ENCODE data around the gene IFT43.

IFT43 gene

DNA sequence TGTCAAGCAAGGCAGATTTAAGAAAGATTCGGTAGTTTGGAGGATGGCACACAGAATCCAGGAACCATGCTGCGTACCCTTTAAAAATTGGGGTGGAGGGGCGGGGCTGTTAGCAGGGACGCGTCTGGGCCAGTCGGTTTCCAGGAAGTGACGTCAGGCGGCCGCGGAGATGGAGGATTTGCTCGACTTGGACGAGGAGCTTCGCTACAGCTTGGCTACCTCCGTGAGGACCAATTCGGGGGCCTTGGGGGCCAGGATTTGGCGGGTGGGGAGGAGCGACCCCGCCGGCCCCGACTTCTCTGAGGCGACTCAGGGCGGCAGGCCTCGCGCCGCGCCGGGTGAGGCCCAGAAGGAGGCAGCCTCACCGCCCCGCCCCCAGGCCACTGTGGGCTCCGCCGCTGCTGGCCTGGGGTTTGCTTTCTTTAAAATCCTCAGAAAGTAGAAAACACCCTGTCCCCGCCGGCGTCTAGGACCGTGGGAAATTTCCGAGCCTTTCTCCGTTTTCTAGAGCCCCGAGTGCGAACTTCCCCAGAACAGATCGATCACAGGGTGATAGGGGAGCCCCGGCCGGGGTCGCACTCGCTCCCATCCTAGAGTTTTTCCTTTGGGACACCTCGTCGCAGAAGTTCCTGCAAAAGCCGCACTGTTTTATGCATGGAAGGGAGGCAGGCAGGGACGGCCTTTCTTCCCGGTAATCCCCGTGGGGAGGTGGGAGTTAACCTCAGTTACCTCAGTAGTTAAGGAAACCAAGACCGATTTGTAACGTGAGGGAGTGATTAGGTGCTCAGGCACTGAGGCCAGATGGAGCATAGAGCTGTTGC is at the start of gene IFT43:
IFT43 (plus strand) TSS at position 146 of the 821 bp plus-strand sequence; CDS start at position 170, 24 bp downstream.
- Histone ChIP-seq H3K27me3 (ENCODE audit: low read depth, low read length) (no peaks in the 10 kb centered on the region), H3K27ac (ENCODE audit: low read length) (peak within 1 kb of the TSS; percentile 85)

DNA sequence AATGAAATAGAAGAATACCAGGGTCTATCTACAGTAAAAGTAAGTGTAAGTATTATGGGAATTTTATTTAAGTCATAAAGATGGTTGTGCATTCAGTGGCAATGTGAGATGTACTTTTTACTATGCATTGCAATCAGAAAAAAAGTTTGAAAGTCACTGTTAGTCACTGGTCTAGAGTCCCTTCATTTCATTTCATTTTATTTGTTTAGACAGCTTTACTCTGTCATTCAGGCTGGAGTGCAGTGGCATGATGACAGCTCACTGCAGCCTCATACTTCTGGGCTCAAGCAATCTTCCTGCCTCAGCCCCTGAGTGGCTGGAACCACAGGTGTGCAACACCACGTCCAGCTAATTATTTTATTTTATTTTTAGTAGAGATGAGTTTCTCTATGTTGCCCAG is 46.4 kb upstream of the IFT43 start:
- Histone ChIP-seq H3K36me3 (ENCODE audit: control insufficient read depth in 1 of 2, insufficient read depth in 2 of 2, low read length in 2 of 2) (no peaks in the 10 kb centered on the region), H3K27me3 (ENCODE audit: low read depth, low read length) (no peaks in the 10 kb centered on the region), H3K27ac (ENCODE audit: low read length) (no peak overlapping the region), H3K9me3 (ENCODE audit: control insufficient read depth in 1 of 2, low read length in 2 of 2) (no peaks in the 10 kb centered on the region), H3K4me1 (ENCODE audit: control insufficient read depth in 1 of 2, insufficient read depth in 2 of 2, low read length in 2 of 2) (no peaks in the 10 kb centered on the region), H3K4me3 (ENCODE audit: low read depth in 1 of 2, low read length in 2 of 2) (no peak overlapping the region)

More for the DNA sequence above, at the start of gene IFT43:
- Histone ChIP-seq H3K4me3 (ENCODE audit: low read depth in 1 of 2, low read length in 2 of 2) (peak within 1 kb of the TSS; percentile 90), H3K9me3 (ENCODE audit: control insufficient read depth in 1 of 2, low read length in 2 of 2) (no peaks in the 10 kb centered on the region), H3K4me1 (ENCODE audit: control insufficient read depth in 1 of 2, insufficient read depth in 2 of 2, low read length in 2 of 2) (peaks cover 6 to 21% of the 10 kb centered on the region in 2 donors), H3K36me3 (ENCODE audit: control insufficient read depth in 1 of 2, insufficient read depth in 2 of 2, low read length in 2 of 2) (peaks cover 0 to 15% of the 10 kb centered on the region in 2 donors)

DNA sequence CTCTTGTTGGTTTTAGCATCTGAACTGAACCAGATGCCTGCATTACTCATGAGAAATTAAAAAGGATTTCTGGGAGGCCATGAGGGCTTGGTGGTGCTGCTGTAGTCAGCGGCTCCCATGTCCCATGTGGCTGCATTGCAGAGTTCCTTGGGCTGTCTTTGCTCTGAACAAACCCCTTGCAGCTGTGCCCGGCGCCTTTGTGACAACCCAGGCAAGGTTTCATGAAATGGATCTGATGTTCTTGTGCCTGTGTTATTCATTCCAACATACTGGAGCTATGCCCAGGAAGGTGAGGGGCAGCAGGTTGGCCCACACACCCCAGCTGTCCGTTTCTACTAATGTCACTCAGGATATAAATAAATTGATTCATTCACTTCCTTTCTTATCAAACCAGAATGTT is 44.5 kb upstream of the IFT43 start:
- H3K27ac ChIP-seq (ENCODE audit: low read length) = no peak overlapping the region

DNA sequence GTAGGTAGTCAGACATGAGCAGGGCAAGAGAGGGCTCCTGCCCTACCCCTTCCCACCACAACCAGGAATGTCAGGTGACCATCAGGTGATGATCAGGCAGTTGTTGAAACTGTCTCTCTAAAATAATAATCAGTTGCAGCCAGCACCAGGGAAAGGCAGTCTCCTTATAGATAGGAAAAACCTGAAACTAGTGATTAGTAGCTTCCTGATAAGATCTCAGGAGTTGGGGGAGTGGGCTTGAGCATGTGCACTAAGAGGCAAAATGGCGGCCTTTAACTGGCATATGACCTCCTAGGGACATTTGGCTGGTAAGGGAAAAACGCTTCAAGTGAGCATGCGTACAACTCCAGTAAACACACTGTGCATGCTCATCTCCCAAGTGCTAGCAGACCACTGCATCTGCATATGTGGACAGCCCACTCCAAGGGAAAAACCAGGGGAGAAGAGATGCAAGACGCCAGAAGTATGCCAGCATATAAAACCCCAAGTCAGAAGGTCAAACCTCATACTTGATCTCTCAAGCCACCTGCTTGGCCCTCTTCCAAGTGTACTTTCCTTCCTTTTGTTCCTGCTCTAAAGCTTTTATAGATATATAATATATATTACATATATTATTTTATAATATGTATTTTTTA is 40.8 kb upstream of the IFT43 start:
- Histone ChIP-seq H3K36me3 (ENCODE audit: control insufficient read depth in 1 of 2, insufficient read depth in 2 of 2, low read length in 2 of 2) (no peaks in the 10 kb centered on the region), H3K4me3 (ENCODE audit: low read depth in 1 of 2, low read length in 2 of 2) (no peak overlapping the region), H3K27me3 (ENCODE audit: low read depth, low read length) (no peaks in the 10 kb centered on the region), H3K4me1 (ENCODE audit: control insufficient read depth in 1 of 2, insufficient read depth in 2 of 2, low read length in 2 of 2) (no peaks in the 10 kb centered on the region), H3K27ac (ENCODE audit: low read length) (no peak overlapping the region), H3K9me3 (ENCODE audit: control insufficient read depth in 1 of 2, low read length in 2 of 2) (no peaks in the 10 kb centered on the region)

More for the DNA sequence above, 44.5 kb upstream of the IFT43 start:
- Histone ChIP-seq H3K36me3 (ENCODE audit: control insufficient read depth in 1 of 2, insufficient read depth in 2 of 2, low read length in 2 of 2) (no peaks in the 10 kb centered on the region), H3K9me3 (ENCODE audit: control insufficient read depth in 1 of 2, low read length in 2 of 2) (no peaks in the 10 kb centered on the region), H3K27me3 (ENCODE audit: low read depth, low read length) (no peaks in the 10 kb centered on the region), H3K4me3 (ENCODE audit: low read depth in 1 of 2, low read length in 2 of 2) (no peak overlapping the region), H3K4me1 (ENCODE audit: control insufficient read depth in 1 of 2, insufficient read depth in 2 of 2, low read length in 2 of 2) (no peaks in the 10 kb centered on the region)

DNA sequence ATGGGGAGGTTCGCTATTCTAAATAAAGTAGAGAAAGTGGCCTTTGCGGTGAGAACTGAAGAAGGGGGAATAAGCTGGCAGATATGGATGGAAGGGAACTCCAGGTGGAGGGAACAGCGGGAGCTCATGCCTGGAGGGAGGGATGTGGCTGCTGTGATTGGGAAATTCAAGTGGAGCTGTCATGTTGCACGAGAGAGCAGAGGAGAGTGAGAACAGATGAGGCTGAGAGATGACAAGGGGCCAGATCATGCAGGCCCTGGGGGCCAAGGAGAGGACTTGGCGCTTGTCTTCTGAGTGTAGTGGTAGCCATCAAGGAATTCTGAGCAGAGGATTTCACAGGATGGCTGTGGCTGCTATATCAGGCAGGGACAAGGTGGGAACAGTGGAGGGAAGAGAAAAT is 38.8 kb upstream of the IFT43 start:
- Histone ChIP-seq H3K4me3 (ENCODE audit: low read depth in 1 of 2, low read length in 2 of 2) (no peak overlapping the region), H3K36me3 (ENCODE audit: control insufficient read depth in 1 of 2, insufficient read depth in 2 of 2, low read length in 2 of 2) (no peaks in the 10 kb centered on the region), H3K4me1 (ENCODE audit: control insufficient read depth in 1 of 2, insufficient read depth in 2 of 2, low read length in 2 of 2) (no peaks in the 10 kb centered on the region), H3K27me3 (ENCODE audit: low read depth, low read length) (no peaks in the 10 kb centered on the region), H3K9me3 (ENCODE audit: control insufficient read depth in 1 of 2, low read length in 2 of 2) (no peaks in the 10 kb centered on the region), H3K27ac (ENCODE audit: low read length) (no peak overlapping the region)

DNA sequence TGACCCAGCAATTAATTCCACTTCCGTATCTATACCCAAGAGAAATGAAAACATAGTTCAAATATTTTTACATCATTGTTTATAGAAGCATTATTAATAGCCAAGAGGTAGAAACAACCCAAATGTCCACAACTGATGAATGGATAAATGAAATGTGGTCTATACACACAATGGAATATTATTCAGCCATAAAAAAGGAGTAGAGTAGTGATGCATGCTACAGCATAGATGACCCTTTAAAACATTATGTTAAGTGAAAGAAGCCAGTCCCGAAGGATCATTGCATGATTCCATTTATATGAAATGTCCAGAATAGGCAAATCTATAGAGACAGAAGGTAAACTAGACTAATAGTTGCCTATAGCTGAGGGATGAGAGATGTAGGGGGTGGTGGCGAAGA is 33.1 kb upstream of the IFT43 start:
- Histone ChIP-seq H3K27me3 (ENCODE audit: low read depth, low read length) (no peaks in the 10 kb centered on the region), H3K4me3 (ENCODE audit: low read depth in 1 of 2, low read length in 2 of 2) (no peak overlapping the region), H3K36me3 (ENCODE audit: control insufficient read depth in 1 of 2, insufficient read depth in 2 of 2, low read length in 2 of 2) (no peaks in the 10 kb centered on the region), H3K4me1 (ENCODE audit: control insufficient read depth in 1 of 2, insufficient read depth in 2 of 2, low read length in 2 of 2) (no peaks in the 10 kb centered on the region), H3K27ac (ENCODE audit: low read length) (no peak overlapping the region), H3K9me3 (ENCODE audit: control insufficient read depth in 1 of 2, low read length in 2 of 2) (no peaks in the 10 kb centered on the region)

DNA sequence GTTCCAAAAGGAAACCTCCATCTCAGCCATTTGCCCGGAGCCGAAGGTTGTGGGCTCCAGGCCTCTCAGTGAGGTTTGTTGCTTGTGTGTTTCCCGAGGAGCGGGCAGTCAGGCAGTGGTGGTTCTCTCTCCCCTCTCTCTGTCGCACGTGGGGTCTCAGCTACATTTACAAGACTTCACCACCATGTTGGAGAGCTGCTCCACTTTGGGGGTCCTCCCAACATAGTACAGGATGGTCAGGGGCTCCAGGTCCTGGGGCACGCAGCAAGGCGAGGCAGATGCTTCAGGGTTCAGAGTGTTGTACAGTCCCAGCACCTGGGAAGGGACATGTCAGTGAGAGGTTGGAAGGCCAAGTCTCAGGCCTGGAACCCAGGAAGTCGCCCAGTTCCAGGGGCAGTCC is 26.5 kb upstream of the IFT43 start:
- no peaks in the 10 kb centered on the region for H3K9me3 ChIP-seq (ENCODE audit: control insufficient read depth in 1 of 2, low read length in 2 of 2)
- H3K27ac ChIP-seq (ENCODE audit: low read length) = no peak overlapping the region
- no peak overlapping the region for H3K4me3 ChIP-seq (ENCODE audit: low read depth in 1 of 2, low read length in 2 of 2)
- no peaks in the 10 kb centered on the region for H3K27me3 ChIP-seq (ENCODE audit: low read depth, low read length)
- peaks cover 9 to 41% of the 10 kb centered on the region in 2 donors for H3K36me3 ChIP-seq (ENCODE audit: control insufficient read depth in 1 of 2, insufficient read depth in 2 of 2, low read length in 2 of 2)
- H3K4me1 ChIP-seq (ENCODE audit: control insufficient read depth in 1 of 2, insufficient read depth in 2 of 2, low read length in 2 of 2) = no peaks in the 10 kb centered on the region

DNA sequence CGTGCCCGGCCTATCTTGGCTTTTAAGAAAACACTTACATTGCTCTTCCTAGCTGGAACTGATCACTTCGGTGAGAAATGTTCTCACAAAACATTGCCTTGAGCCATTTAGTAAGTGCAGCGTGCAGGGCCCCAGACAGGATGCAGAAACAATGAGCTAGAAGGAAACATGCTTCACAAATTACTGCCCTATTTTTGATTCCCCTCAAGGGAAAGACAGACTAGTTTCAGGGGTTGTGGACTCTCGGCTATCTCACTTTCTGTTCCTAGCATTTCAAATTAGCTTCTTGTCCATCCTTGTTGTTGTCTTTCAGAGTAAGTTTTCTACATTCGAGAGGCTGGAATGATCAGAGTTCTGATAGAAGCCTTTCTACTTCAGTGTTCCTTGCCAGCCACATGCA is 25.3 kb upstream of the IFT43 start:
- Histone ChIP-seq H3K36me3 (ENCODE audit: control insufficient read depth in 1 of 2, insufficient read depth in 2 of 2, low read length in 2 of 2) (peaks cover 18 to 53% of the 10 kb centered on the region in 2 donors), H3K9me3 (ENCODE audit: control insufficient read depth in 1 of 2, low read length in 2 of 2) (no peaks in the 10 kb centered on the region), H3K27ac (ENCODE audit: low read length) (no peak overlapping the region), H3K4me1 (ENCODE audit: control insufficient read depth in 1 of 2, insufficient read depth in 2 of 2, low read length in 2 of 2) (no peaks in the 10 kb centered on the region), H3K4me3 (ENCODE audit: low read depth in 1 of 2, low read length in 2 of 2) (no peak overlapping the region), H3K27me3 (ENCODE audit: low read depth, low read length) (no peaks in the 10 kb centered on the region)

DNA sequence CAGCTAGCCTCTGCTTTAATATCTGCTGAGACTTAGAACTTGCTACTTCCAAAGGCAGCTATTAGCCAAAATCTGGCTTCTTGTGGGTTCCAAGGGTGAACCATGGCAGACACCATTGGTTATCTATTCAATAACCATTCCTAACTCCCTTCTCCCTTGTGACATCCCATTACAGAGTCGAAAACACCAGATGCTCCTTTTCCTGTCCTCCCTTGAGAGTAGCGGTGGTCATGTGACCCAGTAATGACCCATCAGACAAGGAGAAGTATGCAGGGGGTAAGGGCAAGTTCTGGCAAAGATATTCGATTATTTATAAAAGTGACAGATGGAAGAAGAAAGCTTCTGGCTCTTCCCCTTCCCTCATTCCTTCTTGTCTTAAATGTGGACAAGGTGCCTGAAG is 23.9 kb upstream of the IFT43 start:
- no peak overlapping the region for H3K27ac ChIP-seq (ENCODE audit: low read length)
- no peaks in the 10 kb centered on the region for H3K27me3 ChIP-seq (ENCODE audit: low read depth, low read length)
- no peaks in the 10 kb centered on the region for H3K4me1 ChIP-seq (ENCODE audit: control insufficient read depth in 1 of 2, insufficient read depth in 2 of 2, low read length in 2 of 2)
- peaks cover 30 to 67% of the 10 kb centered on the region in 2 donors for H3K36me3 ChIP-seq (ENCODE audit: control insufficient read depth in 1 of 2, insufficient read depth in 2 of 2, low read length in 2 of 2)
- H3K4me3 ChIP-seq (ENCODE audit: low read depth in 1 of 2, low read length in 2 of 2) = no peak overlapping the region
- no peaks in the 10 kb centered on the region for H3K9me3 ChIP-seq (ENCODE audit: control insufficient read depth in 1 of 2, low read length in 2 of 2)

DNA sequence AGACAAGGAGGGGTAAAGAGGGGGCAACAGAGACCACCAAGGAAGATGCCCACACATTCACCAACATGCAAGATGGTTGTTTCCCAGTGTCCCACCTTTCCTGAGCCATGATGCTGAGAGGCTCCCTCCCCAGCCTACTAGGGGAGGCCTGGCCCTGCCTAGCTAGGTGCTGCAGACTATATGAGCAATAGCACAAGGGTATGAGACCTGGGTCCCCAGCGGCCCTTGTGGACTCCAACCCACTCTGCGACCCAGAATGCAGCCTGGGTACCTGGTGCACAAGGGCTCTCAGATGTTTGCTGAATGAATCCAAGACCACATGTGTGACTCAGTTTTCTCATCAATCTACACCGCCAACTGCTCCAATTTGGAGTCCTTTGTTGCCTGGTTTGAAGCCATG is 17.7 kb upstream of the IFT43 start:
- peaks cover 32 to 46% of the 10 kb centered on the region in 2 donors for H3K36me3 ChIP-seq (ENCODE audit: control insufficient read depth in 1 of 2, insufficient read depth in 2 of 2, low read length in 2 of 2)

DNA sequence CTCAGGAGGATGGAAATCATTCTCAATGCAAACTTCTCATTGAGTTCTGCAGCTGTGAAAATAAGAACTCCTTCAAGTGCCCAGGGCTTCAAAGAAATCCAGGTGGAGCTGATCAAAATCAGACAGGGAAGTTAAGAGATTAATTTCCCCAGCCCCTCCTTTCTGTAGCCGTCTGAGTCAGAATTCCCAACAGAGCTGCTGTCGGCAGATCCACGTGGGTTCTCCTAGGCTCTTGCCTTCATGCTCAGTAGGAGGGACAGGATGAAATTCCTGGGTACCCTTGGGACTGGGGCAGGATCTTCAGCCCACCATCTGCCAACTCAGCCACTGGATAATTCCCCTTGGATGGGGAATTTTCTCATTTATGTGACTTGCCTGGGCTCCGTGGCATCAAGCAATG is 17.1 kb upstream of the IFT43 start:
- H3K27me3 ChIP-seq (ENCODE audit: low read depth, low read length) = no peaks in the 10 kb centered on the region
- peaks cover 32 to 40% of the 10 kb centered on the region in 2 donors for H3K36me3 ChIP-seq (ENCODE audit: control insufficient read depth in 1 of 2, insufficient read depth in 2 of 2, low read length in 2 of 2)
- no peaks in the 10 kb centered on the region for H3K9me3 ChIP-seq (ENCODE audit: control insufficient read depth in 1 of 2, low read length in 2 of 2)
- no peak overlapping the region for H3K4me3 ChIP-seq (ENCODE audit: low read depth in 1 of 2, low read length in 2 of 2)
- H3K4me1 ChIP-seq (ENCODE audit: control insufficient read depth in 1 of 2, insufficient read depth in 2 of 2, low read length in 2 of 2) = no peaks in the 10 kb centered on the region
- no peak overlapping the region for H3K27ac ChIP-seq (ENCODE audit: low read length)

More for the DNA sequence above, 17.7 kb upstream of the IFT43 start:
- H3K4me3 ChIP-seq (ENCODE audit: low read depth in 1 of 2, low read length in 2 of 2) = no peak overlapping the region
- no peaks in the 10 kb centered on the region for H3K27me3 ChIP-seq (ENCODE audit: low read depth, low read length)
- H3K9me3 ChIP-seq (ENCODE audit: control insufficient read depth in 1 of 2, low read length in 2 of 2) = no peaks in the 10 kb centered on the region
- H3K27ac ChIP-seq (ENCODE audit: low read length) = no peak overlapping the region
- no peaks in the 10 kb centered on the region for H3K4me1 ChIP-seq (ENCODE audit: control insufficient read depth in 1 of 2, insufficient read depth in 2 of 2, low read length in 2 of 2)

Data from muscle layer of duodenum (tissue), 2 donors.